Stimulated activated naive CD4-positive, alpha-beta T cell treated with Interleukin-2 at 50 U/mL for 16 hours (primary cell): ENCODE data around the gene CPLX4.

ENCODE experiments used
- DNase-seq: peaks from one replicate; lab custom pipeline; 2025; lab: John Stamatoyannopoulos, UW

CPLX4 gene

DNA sequence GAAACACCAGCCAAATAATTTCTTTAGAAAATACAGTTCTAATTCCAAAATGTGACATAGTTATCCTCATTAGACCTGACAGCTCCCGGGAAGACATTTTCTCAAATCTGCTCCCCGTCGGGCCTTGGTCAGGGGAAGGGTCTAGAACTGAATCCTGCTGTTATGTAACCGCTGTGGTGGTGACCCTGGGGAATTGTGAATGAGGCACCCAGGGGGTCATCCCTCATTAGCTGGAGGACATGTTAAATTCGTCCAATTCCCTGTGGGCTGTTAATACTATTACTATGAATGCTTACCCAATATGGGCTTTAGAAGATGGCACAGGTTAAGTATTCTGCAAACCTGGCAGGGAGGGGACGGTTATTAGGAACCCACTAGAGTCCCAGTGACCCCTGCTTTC lies 11.8 kb downstream of the CPLX4 start:
- no peak for DNase-seq

- DNase-seq: no peak
Observed at GRCh38 chr18:59305295-59305694, 13.2 kb downstream of the CPLX4 start.

DNA sequence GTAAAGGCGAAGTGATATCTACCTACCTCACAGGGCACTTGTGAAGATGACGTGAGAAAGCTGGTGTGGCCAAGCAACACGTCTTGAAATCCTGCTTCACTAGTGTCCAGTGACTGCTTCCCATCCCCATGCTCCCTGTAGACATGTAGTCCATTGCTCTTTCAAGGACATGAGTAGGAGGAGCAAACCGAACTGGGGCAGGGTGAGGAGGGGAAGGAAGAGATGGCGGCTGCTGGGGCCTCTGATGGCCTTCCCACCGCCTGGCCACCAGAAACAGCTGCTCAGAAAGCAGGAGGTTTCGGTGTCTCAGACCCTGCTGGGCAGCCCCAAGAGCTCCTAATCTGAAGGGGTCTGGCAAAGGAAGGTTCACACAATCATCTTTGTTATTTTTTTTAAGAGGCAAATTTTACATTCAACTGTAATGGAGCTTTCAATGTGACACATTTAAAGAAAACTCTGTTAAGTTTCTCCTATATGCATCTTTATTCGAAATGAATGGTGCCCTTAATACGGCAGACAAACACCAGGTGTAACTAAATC lies 14.7 kb downstream of the CPLX4 start:
- DNase-seq: no peak

- no peak for DNase-seq
Observed at GRCh38 chr18:59303006-59303405, 15.4 kb downstream of the CPLX4 start.

DNA sequence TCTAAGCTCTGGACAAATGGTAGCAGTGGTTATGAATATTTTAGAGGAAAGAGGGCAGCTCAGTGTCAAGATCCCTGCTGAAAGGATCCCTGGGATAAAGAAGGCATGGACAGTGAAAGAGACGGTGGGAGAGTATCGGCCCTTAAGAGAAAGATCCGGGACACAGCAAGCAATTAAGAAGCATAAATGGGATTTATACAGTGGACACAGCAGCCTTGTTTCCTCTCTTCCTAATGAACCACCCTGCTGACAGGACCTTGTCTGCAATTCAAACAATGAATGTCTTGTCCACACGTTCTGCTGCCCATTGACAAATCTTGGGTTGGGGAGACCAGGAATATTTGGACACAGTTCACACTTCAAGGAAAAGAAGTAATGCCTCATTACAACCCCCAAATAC lies 16.5 kb downstream of the CPLX4 start:
- no peak for DNase-seq

DNA sequence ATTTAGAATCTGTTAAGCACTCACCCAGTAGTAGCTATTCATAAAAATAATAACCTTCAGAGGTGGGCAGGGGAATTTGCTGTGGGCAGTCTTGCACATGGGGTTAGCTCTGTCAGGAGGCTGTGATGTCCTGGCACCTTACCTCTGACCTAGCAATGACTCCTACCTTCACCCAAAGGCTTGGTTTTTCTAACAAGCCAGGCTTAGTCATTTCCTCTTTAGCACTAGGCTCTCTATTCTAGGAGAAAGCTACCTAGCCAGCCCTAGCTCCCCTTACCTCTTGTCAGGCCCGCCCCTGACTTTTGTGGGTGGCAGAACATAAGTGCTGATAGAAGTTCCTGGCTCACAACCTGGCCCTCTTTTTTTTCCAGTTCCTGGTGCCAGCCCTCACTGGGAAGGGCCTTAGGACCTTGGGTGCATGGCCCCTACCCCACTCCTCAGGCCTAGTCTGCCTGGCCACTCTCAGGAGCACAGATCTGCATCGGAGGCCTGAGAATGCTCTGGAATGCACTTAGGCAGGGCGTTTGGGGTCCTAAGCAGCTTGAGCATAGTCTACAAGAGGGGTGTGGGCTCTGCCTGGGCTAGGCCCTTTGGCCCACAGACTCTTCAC lies 17.7 kb downstream of the CPLX4 start:
- no peak for DNase-seq

DNA sequence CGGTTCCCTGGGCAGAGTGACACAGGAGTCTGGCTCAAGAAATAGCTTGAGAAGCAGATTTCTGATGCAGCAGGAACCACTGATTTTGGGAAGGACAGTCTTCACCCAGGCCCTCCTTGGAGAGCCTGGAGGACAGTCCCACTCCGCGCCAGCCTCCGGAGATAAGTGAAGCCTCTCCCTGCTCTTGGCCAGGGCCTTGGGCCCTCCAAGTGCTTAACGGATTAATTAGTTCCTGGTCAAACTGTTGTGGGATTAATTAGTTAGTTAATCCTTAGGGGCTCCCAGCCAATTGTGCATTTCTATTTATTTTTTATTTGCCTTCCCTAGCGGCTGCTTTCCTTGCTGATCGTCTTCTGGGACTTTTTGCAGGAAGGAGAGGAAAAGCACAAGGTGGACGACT lies 19.6 kb downstream of the CPLX4 start:
- DNase-seq: no peak

DNA sequence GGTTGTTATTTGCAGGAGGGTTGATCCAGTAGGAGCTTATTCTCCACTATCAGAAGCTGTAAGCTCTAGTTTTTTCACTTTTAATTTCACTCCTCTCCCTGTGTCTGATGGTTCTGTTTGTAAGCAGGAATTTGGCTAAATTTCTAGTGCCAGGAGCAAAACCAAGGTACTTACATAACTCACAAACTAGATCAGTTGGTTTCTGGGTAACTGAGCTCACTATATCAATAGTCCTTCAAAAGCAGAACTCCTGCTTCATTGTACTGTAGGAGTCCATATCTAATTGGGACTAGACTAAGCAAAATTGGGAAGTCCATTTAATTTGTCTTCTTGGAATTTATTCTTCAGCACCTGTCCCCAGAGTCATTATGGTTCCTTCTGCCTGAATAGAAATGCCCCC lies 25.1 kb downstream of the CPLX4 start:
- no peak for DNase-seq

DNA sequence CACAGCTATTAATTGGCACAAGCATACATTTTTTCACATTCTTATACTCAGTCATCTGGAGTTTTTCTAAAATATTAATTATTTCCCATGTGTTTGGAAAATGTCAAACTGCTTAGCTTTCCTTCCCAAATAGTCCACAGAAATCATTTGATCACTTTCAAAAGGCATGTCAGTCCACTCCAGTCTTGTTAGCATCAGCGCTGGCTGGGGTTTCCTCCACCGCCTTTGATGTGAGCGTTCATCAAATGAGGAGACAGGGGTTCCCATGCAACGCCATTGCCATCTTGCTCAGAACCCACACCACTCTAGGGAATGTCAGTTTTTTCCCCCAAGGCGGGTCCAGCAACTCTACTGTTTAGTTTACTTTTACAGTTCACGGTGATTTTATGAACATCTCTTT lies 32.1 kb downstream of the CPLX4 start:
- no peak for DNase-seq

DNA sequence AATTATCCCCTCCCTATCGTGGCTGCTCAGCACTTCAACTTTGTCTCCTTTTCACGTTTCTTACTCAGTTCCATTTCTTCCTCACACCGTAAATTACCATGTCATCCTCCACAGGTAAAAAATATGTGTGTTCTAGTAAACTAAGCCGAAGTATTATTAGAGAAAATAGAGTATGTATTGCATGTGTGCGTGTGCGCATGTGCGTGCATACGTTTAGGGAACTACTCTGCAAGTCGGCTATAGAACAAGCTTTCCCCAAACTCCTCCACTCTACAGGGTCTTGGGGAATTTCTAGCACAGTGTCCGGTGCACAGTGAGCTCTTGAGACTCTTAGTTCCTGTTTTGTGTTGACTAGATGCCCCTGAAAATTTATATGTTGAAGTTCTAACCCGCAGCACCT lies 36.1 kb downstream of the CPLX4 start:
- no peak for DNase-seq

DNA sequence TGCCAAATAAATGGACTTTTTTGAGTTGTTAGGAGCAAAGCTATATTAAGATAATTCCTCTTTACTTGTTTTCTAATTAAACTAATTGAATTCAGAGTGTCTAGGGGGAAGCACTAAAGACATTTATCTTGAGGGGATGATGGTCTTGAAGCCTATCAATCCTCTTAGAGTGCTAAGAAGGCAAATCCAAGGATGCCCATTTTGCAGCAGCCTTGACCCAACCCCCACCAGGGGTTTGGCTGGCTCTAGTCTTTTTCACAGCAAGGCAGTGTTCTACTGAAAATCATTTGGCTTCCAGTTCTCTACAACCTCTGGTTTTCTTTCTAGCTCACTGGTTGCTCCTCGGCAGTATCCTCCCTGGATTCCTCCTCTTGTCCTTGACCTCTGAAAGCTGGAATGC lies 38.7 kb downstream of the CPLX4 start:
- DNase-seq: no peak

GRCh38 chr18:59279193-59279592 lies 39.3 kb downstream of the CPLX4 start:
- no peak for DNase-seq

- DNase-seq: no peak
Observed at GRCh38 chr18:59278793-59279192, 39.7 kb downstream of the CPLX4 start.

- DNase-seq: no peak
Observed at GRCh38 chr18:59276047-59276446, 42.4 kb downstream of the CPLX4 start.

GRCh38 chr18:59275406-59275949 lies 43.0 kb downstream of the CPLX4 start:
- DNase-seq: no peak

DNA sequence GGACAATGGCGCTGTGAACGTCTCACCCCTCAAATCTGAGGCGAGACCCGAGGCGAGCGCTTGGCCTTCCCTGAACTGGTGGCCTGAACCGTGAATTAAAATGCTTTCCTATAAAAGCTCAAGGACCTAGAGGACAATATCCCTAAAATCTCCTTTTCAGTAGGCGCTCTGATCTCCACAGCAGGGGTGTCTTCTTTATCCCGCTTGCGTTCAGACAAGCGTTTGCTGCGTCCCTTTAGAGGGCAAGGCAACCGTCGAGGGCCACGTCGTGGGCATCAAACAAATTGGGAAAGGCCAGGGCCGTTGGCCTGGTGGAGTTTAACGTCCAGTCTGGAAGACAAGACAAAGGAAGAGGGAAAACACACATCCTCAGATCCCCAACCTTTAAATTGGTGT lies 43.9 kb downstream of the CPLX4 start:
- DNase-seq: no peak

- no peak for DNase-seq
Observed at GRCh38 chr18:59273759-59274532, 44.5 kb downstream of the CPLX4 start.

GRCh38 chr18:59272891-59273758 lies 45.3 kb downstream of the CPLX4 start, which contains the start of gene RAX:
TSS of gene RAX (minus strand) at chr18:59273454. CDS start at chr18:59273206, 248 bp downstream.
- DNase-seq: no peak

DNA sequence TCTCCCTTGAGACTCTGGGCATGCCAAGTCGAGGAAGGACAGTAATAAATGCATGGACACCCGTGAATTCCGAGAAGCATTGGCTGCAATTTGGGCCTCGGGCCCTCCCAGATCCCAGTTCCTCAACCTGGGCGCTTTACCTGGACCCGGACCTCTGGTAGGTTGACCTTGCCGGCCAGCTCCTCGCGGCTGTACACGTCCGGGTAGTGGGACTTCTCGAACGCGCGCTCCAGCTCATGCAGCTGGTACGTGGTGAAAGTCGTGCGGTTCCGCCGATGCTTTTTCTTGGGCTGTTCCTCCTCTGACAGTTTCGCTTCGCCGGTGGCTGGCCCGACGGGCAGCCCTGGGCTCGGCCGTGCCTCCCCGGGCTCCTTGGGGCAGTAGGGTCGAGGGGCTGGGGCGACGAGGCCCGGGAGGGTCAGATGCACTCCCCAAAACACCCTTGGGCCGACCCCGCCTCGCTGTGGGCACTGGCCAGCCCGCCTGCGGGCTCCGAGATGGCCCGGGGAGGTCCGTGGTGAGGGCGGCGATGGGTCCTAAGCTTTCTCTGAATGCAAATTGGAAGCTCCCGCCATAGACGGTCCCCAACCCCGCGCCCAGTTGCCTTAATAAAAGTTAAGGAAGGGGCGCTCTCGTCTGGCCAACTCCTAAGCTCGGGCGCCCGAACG lies 46.1 kb downstream of the CPLX4 start:
- DNase-seq: no peak

DNA sequence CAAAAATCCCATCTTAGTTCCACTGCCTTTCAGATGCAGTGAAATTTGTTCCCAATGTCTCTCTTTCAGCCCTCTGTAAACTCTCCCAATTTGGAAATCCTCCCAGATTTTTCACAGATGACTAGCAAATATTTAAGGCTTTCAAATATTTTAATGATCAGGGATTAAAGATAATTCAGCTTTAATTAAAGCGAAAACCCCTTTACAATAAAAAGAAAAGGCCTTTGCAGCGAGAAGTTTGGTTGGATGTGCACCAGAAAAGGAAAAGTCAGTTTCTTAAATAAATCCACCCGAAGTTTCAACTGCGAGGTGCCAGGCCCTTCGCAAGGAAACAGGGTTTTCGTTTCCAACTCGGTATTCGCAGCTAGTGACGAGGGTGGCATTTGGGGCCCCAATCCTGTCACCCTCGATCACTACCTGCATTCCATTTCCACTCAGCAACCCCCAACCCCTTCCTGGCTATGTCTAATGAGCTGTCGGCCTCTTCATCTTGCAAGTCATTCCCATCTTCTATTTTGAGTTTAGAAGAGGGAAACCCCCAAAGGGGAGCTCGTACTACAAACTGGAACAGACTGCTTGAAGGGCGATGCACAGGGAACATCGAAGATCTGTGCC lies 46.7 kb downstream of the CPLX4 start:
- DNase-seq: no peak

DNA sequence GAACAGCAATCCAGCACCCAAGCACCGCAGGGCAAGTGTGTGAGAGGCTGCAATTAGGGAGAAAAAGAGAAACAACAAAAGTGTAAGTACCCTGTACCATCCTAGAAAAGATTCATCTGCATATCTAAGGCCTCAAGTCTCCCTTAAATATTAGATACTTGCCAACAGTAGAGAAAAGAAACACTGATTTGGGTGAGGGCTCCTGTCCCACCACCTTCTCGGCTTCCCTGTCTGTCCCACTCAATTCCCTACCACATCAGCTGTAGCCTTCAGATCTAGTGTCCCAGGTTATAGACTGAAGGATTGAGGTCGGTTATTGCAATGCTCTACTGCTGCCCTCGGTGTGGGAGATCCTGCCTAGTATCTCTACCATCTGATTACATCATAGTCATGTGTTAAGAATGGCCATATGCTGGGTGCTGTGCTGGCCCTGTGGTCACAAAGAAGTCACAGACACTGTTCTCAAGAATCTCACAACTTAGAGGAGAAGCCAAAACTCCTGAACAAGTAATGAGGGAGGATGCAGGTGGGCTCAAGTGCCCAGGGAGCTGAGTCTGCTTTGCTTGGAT lies 47.7 kb downstream of the CPLX4 start:
- DNase-seq: no peak
